ENCODE measurements around the gene LDHAL6B. TPM values are rescaled to one million over a fixed set of nuclear protein-coding genes. Genes with fewer than 3 reads are reported as not detected.

Gene LDHAL6B
- total and polyA plus RNA-seq, 12 donors: not detected

GRCh38 chr15:59200560-59200959, 6.1 kb upstream of the LDHAL6B start:
- 96 to 97% (median 96%) methylated on average over 9 of the region's 9 CpGs for WGBS, 4 donors
- TF ChIP-seq POLR2A (IDR thresholded peaks at IDR 0.05): no peak
- no peak for TF ChIP-seq CTCF (IDR thresholded peaks at IDR 0.05)
- H3K27me3 ChIP-seq: no peaks in the 10 kb centered on the region
- no peaks in the 10 kb centered on the region for H3K4me1 ChIP-seq (replicated peaks in 1 of 2)
- no peaks in the 10 kb centered on the region for H3K36me3 ChIP-seq (replicated peaks in 1 of 2)
- no peak overlapping the region for H3K27ac ChIP-seq
- H3K4me3 ChIP-seq: no peak overlapping the region
- DNase-seq: no peak
- no peaks in the 10 kb centered on the region for H3K9me3 ChIP-seq (replicated peaks in 1 of 3)
- intact Hi-C loops (cut with DNase I): no loop called here

GRCh38 chr15:59203008-59203407, 3.6 kb upstream of the LDHAL6B start:
- intact Hi-C loops (cut with DNase I): no loop called here
- Histone ChIP-seq H3K27me3 (no peaks in the 10 kb centered on the region), H3K4me1 (replicated peaks in 1 of 2) (no peaks in the 10 kb centered on the region), H3K9me3 (replicated peaks in 1 of 3) (no peaks in the 10 kb centered on the region), H3K27ac (no peak overlapping the region), H3K36me3 (replicated peaks in 1 of 2) (no peaks in the 10 kb centered on the region), H3K4me3 (no peak overlapping the region)
- 87 to 97% (median 91%) methylated on average over 5 to 6 of the region's 6 CpGs for WGBS, 4 donors
- DNase-seq: no peak
- TF ChIP-seq POLR2A (IDR thresholded peaks at IDR 0.05) (no peak), CTCF (IDR thresholded peaks at IDR 0.05) (no peak)

- no peaks in the 10 kb centered on the region for H3K36me3 ChIP-seq (replicated peaks in 1 of 2)
- no peak for DNase-seq
- no peak for TF ChIP-seq POLR2A (IDR thresholded peaks at IDR 0.05)
- TF ChIP-seq CTCF (IDR thresholded peaks at IDR 0.05): no peak
- no peak overlapping the region for H3K4me3 ChIP-seq
- H3K27ac ChIP-seq: no peak overlapping the region
- no peaks in the 10 kb centered on the region for H3K27me3 ChIP-seq
- 78 to 89% (median 84%) methylated on average over 3 of the region's 3 CpGs for WGBS, 4 donors
- H3K9me3 ChIP-seq (replicated peaks in 1 of 3): no peaks in the 10 kb centered on the region
- no peaks in the 10 kb centered on the region for H3K4me1 ChIP-seq (replicated peaks in 1 of 2)
- intact Hi-C loops (cut with DNase I): no loop called here
Observed at GRCh38 chr15:59203657-59204056, 3.0 kb upstream of the LDHAL6B start.

- intact Hi-C loops (cut with DNase I): no loop called here
- H3K36me3 ChIP-seq (replicated peaks in 1 of 2): no peaks in the 10 kb centered on the region
- TF ChIP-seq CTCF (IDR thresholded peaks at IDR 0.05) (no peak), POLR2A (IDR thresholded peaks at IDR 0.05) (no peak)
- no peaks in the 10 kb centered on the region for H3K9me3 ChIP-seq (replicated peaks in 1 of 3)
- WGBS, 4 donors: 85 to 87% (median 86%) methylated on average over 7 to 9 of the region's 9 CpGs
- no peaks in the 10 kb centered on the region for H3K4me1 ChIP-seq (replicated peaks in 1 of 2)
- no peak for DNase-seq
- no peak overlapping the region for H3K27ac ChIP-seq
- H3K4me3 ChIP-seq: no peak overlapping the region
- no peaks in the 10 kb centered on the region for H3K27me3 ChIP-seq
Observed at GRCh38 chr15:59205839-59206622, 612 bp upstream of the LDHAL6B start.
